ENCODE data around the gene HDAC4. TPM values are rescaled to one million over a fixed set of nuclear protein-coding genes. Genes with fewer than 3 reads are reported as not detected.
A peak's percentile ranks its signal among the peaks of the same experiment; 100 is the strongest.

Gene HDAC4
- total and polyA plus RNA-seq, 9 donors = 7.0 to 74.0 (median 46.3) TPM

DNA sequence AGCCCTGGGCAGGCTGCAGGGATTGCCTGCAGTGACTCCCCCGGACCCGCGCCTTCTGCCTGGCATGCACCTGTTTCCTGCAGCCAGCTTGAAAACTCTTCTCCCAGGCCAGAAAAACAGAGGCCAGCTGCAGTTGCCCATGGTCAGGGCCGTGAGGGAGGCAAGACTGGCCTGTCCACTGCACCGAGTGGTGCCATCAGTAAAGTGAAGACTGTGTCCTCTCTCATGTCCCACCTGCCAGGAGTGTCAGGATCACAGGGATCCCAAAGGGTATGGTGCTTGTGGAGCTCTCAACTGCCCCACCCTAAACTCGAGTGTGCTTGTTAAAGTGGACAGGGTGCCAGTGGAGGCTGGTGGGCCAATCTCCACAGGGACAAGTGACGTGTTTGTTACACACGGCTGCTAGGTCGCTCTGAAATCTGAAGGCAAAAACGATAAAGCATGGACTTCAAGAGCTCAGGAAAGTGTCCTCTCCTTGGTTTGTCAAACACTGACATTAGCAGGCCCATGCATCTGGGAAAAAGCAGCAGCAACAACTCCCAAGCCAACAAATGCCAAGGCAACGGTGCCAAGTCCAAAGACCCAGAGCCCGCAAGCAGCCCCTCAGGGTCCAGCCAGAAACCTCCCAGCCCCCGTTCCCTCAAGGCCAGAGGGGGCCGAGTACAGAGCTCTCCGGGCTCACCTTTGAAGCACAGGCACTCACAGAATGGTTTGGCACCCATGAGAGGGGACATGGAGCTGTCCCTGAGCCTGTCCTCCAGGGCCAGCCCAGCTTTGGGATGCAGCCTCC lies 213.2 kb downstream of the HDAC4 start:
- Histone ChIP-seq H3K36me3 (no peaks in the 10 kb centered on the region), H3K27me3 (no peaks in the 10 kb centered on the region), H3K4me1 (ENCODE audit: insufficient read depth) (no peaks in the 10 kb centered on the region), H3K4me3 (no peak overlapping the region), H3K27ac (no peak overlapping the region), H3K9me3 (peaks cover 0 to 5% of the 10 kb centered on the region in 2 donors)
- TF ChIP-seq EP300 (IDR thresholded peaks at IDR 0.05) (no peak), POLR2A (IDR thresholded peaks at IDR 0.05) (no peak)
- TF ChIP-seq, protein P1, sequence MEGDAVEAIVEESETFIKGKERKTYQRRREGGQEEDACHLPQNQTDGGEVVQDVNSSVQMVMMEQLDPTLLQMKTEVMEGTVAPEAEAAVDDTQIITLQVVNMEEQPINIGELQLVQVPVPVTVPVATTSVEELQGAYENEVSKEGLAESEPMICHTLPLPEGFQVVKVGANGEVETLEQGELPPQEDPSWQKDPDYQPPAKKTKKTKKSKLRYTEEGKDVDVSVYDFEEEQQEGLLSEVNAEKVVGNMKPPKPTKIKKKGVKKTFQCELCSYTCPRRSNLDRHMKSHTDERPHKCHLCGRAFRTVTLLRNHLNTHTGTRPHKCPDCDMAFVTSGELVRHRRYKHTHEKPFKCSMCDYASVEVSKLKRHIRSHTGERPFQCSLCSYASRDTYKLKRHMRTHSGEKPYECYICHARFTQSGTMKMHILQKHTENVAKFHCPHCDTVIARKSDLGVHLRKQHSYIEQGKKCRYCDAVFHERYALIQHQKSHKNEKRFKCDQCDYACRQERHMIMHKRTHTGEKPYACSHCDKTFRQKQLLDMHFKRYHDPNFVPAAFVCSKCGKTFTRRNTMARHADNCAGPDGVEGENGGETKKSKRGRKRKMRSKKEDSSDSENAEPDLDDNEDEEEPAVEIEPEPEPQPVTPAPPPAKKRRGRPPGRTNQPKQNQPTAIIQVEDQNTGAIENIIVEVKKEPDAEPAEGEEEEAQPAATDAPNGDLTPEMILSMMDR (IDR thresholded peaks at IDR 0.05) = no peak
- intact Hi-C loops (cut with DNase I) = no loop called here
- 92 to 95% (median 93%) methylated on average over 15 of the region's 15 CpGs for WGBS, 3 donors
- no peak for DNase-seq

- Histone ChIP-seq H3K4me1 (ENCODE audit: insufficient read depth) (no peaks in the 10 kb centered on the region), H3K4me3 (no peak overlapping the region), H3K27ac (no peak overlapping the region), H3K9me3 (peaks cover 0 to 5% of the 10 kb centered on the region in 2 donors), H3K27me3 (no peaks in the 10 kb centered on the region), H3K36me3 (no peaks in the 10 kb centered on the region)
- 94 to 95% (median 95%) methylated on average over 20 of the region's 20 CpGs for WGBS, 3 donors
- intact Hi-C loops (cut with DNase I) = no loop called here
- TF ChIP-seq, protein P1 (IDR thresholded peaks at IDR 0.05) = no peak
- peak in 2 of 5 donors; percentile 9 to 12 for DNase-seq
Observed at GRCh38 chr2:239186516-239187357, 214.1 kb downstream of the HDAC4 start.

DNA sequence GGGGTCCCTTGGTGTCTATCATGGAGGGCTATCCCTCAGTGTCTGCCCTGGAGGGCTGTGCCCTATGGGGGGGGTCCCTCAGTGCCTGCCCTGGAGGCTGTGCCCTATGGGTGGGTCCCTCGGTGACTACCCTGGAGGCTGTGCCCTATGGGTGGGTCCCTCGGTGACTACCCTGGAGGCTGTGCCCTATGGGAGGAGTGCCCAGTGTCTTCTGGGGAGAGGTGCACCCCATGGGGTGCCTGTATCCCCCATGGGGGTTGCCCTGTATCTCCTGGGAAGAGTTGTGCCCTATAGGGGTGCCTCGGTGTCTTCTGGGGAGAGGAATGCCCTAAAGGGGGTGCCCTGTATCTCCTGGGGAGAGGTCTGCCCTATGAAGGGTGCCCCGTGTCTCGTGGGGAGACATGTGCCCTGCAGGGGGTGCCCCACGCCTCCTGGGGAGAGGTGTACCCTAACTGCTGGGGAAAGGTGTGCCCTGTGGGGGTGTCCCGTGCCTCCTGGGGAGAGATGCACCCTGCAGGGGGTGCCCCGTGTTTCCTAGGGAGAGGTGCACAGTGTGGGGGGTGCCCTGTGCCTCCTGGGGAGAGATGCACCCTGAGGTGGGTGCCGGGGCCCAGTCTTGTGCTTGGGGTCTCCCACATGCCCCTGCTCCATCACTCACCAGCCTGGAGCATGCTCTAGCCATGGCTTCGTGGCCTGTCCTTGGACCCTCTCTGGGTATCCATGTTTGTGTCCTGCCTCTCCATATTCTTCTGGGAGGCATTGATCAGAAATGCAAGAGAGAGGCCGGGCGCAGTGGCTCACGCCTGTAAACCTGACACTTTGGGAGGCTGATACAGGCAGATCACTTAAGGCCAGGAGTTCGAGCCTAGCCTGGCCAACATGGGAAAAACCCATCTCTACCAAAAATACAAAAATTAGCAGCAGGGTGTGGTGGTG lies 215.6 kb downstream of the HDAC4 start:
- no peaks in the 10 kb centered on the region for H3K27me3 ChIP-seq
- TF ChIP-seq, protein P1 (IDR thresholded peaks at IDR 0.05) = no peak
- TF ChIP-seq POLR2A (IDR thresholded peaks at IDR 0.05) = no peak
- TF ChIP-seq EP300 (IDR thresholded peaks at IDR 0.05) = no peak
- H3K27ac ChIP-seq = no peak overlapping the region
- intact Hi-C loops (cut with DNase I) = no loop called here
- peak in 2 of 5 donors; percentile 10 to 12 for DNase-seq
- H3K4me3 ChIP-seq = no peak overlapping the region
- H3K9me3 ChIP-seq = peaks cover 0 to 5% of the 10 kb centered on the region in 2 donors
- H3K36me3 ChIP-seq = no peaks in the 10 kb centered on the region
- H3K4me1 ChIP-seq (ENCODE audit: insufficient read depth) = no peaks in the 10 kb centered on the region
- WGBS, 3 donors = 95% methylated on average over 14 of the region's 14 CpGs

DNA sequence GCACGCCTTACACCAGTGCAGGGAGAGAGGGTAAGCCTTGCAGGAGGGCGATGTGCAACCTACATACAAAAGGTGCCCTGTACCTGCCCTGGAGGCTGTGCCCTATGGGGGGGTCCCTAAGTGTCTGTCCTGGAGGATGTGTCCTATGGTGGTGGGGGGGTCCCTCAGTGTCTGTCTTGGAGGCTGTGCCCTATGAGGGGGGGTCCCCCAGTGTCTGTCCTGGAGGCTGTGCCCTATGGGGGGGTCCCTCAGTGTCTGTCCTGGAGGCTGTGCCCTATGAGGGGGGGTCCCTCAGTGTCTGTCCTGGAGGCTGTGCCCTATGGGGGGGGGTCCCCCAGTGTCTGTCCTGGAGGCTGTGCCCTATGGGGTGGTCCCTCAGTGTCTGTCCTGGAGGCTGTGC lies 216.6 kb downstream of the HDAC4 start:
- TF ChIP-seq EP300 (IDR thresholded peaks at IDR 0.05) = no peak
- TF ChIP-seq POLR2A (IDR thresholded peaks at IDR 0.05) = no peak
- TF ChIP-seq, protein P1 (IDR thresholded peaks at IDR 0.05) = no peak
- no peaks in the 10 kb centered on the region for H3K27me3 ChIP-seq
- DNase-seq = peak in 2 of 5 donors; percentile 9 to 11
- peaks cover 0 to 5% of the 10 kb centered on the region in 2 donors for H3K9me3 ChIP-seq
- no peak overlapping the region for H3K4me3 ChIP-seq
- no peaks in the 10 kb centered on the region for H3K4me1 ChIP-seq (ENCODE audit: insufficient read depth)
- no peak overlapping the region for H3K27ac ChIP-seq
- WGBS, 3 donors = 93 to 100% (median 99%) methylated on average over 2 of the region's 2 CpGs
- intact Hi-C loops (cut with DNase I) = no loop called here
- H3K36me3 ChIP-seq = no peaks in the 10 kb centered on the region
